ENCODE data around the gene KRT20. TPM values are rescaled to one million over a fixed set of nuclear protein-coding genes. Genes with fewer than 3 reads are reported as not detected.

Gene KRT20
- total and polyA plus RNA-seq, 2 experiments from 2014 or later = not detected

- Histone ChIP-seq H3K27ac (ENCODE audit: low read depth) (no peak overlapping the region), H3K9me2 (ENCODE audit: insufficient read depth) (no peaks in the 10 kb centered on the region), H3K36me3 (ENCODE audit: insufficient read depth) (no peaks in the 10 kb centered on the region), H3K4me2 (no peak overlapping the region), H3K27me3 (ENCODE audit: insufficient read depth) (no peaks in the 10 kb centered on the region), H3K4me3 (no peak overlapping the region), H2AFZ (no peak overlapping the region), H3F3A (replicated peaks; ENCODE audit: low read depth) (no peaks in the 10 kb centered on the region), H4K20me1 (replicated peaks; ENCODE audit: insufficient read depth) (no peaks in the 10 kb centered on the region), H3K4me1 (ENCODE audit: insufficient read depth) (no peaks in the 10 kb centered on the region), H3K79me2 (replicated peaks; ENCODE audit: insufficient read depth) (no peaks in the 10 kb centered on the region)
- no peaks in the 10 kb centered on the region for H3K27me3 Mint-ChIP-seq (ENCODE audit: insufficient read depth, low read depth, poor library complexity)
- no peaks in the 10 kb centered on the region for H3K9me3 Mint-ChIP-seq
- no peaks in the 10 kb centered on the region for H3K36me3 Mint-ChIP-seq (ENCODE audit: low read depth)
- ATAC-seq (no peak), DNase-seq (ENCODE audit: low spot score) (no peak)
- H3K4me3 Mint-ChIP-seq = no peak overlapping the region
- TF ChIP-seq EZH2 (IDR thresholded peaks at IDR 0.05; ENCODE audit: low read depth, unreplicated experiment) = no peak
- no peak overlapping the region for H3K27ac Mint-ChIP-seq
- H3K4me1 Mint-ChIP-seq = peaks cover 10% of the 10 kb centered on the region
Measured at GRCh38 chr17:40912486-40913210, 27.6 kb upstream of the KRT20 start.

DNA sequence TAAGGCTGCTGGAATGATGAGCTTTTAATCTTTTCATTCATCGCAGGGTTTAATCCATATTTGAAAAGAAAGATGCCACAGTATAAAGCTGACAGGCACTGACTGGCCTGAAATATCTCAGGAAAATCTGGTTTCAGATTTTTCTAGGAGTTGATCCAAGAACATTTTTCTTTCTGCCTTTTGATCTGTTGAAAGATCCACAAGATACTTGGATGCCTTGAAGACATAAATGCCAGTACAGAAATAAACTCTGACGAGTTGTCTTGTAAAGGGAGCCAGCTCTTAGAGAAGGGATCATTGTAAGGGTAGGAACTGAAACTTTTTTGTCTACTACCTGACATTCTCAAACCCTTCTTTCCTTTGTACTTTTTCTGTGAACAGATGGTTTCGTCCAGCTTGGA, 25.4 kb upstream of the KRT20 start:
- no peak overlapping the region for H3K4me3 ChIP-seq
- Mint-ChIP-seq H3K4me3 (no peak overlapping the region), H3K27me3 (ENCODE audit: insufficient read depth, low read depth, poor library complexity) (no peaks in the 10 kb centered on the region), H3K4me1 (peaks cover 10% of the 10 kb centered on the region), H3K9me3 (no peaks in the 10 kb centered on the region), H3K27ac (no peak overlapping the region), H3K36me3 (ENCODE audit: low read depth) (no peaks in the 10 kb centered on the region)
- H2AFZ ChIP-seq = no peak overlapping the region
- ATAC-seq (no peak), DNase-seq (ENCODE audit: low spot score) (no peak)
- no peak for TF ChIP-seq ZNF114 (CRISPR knock-in tag; IDR thresholded peaks at IDR 0.05)
- TF ChIP-seq EZH2phosphoT487 (IDR thresholded peaks at IDR 0.05; ENCODE audit: unreplicated experiment) = no peak
- TF ChIP-seq NANOG (IDR thresholded peaks at IDR 0.05; ENCODE audit: borderline replicate concordance) = no peak
- no peaks in the 10 kb centered on the region for H3K79me2 ChIP-seq (replicated peaks; ENCODE audit: insufficient read depth)
- H3K4me1 ChIP-seq (ENCODE audit: insufficient read depth) = no peaks in the 10 kb centered on the region
- H3K9me2 ChIP-seq (ENCODE audit: insufficient read depth) = no peaks in the 10 kb centered on the region
- no peak overlapping the region for H3K27ac ChIP-seq (ENCODE audit: low read depth)
- no peaks in the 10 kb centered on the region for H3F3A ChIP-seq (replicated peaks; ENCODE audit: low read depth)
- H3K4me2 ChIP-seq = no peak overlapping the region
- no peaks in the 10 kb centered on the region for H3K27me3 ChIP-seq (ENCODE audit: insufficient read depth)
- no peaks in the 10 kb centered on the region for H3K36me3 ChIP-seq (ENCODE audit: insufficient read depth)
- H4K20me1 ChIP-seq (replicated peaks; ENCODE audit: insufficient read depth) = no peaks in the 10 kb centered on the region

- Mint-ChIP-seq H3K4me3 (no peak overlapping the region), H3K36me3 (ENCODE audit: low read depth) (no peaks in the 10 kb centered on the region), H3K4me1 (peaks cover 10% of the 10 kb centered on the region), H3K9me3 (no peaks in the 10 kb centered on the region), H3K27ac (no peak overlapping the region), H3K27me3 (ENCODE audit: insufficient read depth, low read depth, poor library complexity) (no peaks in the 10 kb centered on the region)
- Histone ChIP-seq H3K4me3 (no peak overlapping the region), H3F3A (replicated peaks; ENCODE audit: low read depth) (no peaks in the 10 kb centered on the region), H3K4me2 (no peak overlapping the region), H3K36me3 (ENCODE audit: insufficient read depth) (no peaks in the 10 kb centered on the region), H3K27ac (ENCODE audit: low read depth) (no peak overlapping the region), H3K27me3 (ENCODE audit: insufficient read depth) (no peaks in the 10 kb centered on the region), H3K79me2 (replicated peaks; ENCODE audit: insufficient read depth) (no peaks in the 10 kb centered on the region), H2AFZ (no peak overlapping the region), H3K4me1 (ENCODE audit: insufficient read depth) (no peaks in the 10 kb centered on the region), H4K20me1 (replicated peaks; ENCODE audit: insufficient read depth) (no peaks in the 10 kb centered on the region), H3K9me2 (ENCODE audit: insufficient read depth) (no peaks in the 10 kb centered on the region)
- no peak for DNase-seq (ENCODE audit: low spot score)
- no peak for ATAC-seq
- TF ChIP-seq EZH2 (IDR thresholded peaks at IDR 0.05; ENCODE audit: low read depth, unreplicated experiment) (no peak), STAT1 (IDR thresholded peaks at IDR 0.05; ENCODE audit: unreplicated experiment) (no peak), POLR2AphosphoS5 (IDR thresholded peaks at IDR 0.05; ENCODE audit: low read depth) (no peak)
- TF ChIP-seq, protein P1, sequence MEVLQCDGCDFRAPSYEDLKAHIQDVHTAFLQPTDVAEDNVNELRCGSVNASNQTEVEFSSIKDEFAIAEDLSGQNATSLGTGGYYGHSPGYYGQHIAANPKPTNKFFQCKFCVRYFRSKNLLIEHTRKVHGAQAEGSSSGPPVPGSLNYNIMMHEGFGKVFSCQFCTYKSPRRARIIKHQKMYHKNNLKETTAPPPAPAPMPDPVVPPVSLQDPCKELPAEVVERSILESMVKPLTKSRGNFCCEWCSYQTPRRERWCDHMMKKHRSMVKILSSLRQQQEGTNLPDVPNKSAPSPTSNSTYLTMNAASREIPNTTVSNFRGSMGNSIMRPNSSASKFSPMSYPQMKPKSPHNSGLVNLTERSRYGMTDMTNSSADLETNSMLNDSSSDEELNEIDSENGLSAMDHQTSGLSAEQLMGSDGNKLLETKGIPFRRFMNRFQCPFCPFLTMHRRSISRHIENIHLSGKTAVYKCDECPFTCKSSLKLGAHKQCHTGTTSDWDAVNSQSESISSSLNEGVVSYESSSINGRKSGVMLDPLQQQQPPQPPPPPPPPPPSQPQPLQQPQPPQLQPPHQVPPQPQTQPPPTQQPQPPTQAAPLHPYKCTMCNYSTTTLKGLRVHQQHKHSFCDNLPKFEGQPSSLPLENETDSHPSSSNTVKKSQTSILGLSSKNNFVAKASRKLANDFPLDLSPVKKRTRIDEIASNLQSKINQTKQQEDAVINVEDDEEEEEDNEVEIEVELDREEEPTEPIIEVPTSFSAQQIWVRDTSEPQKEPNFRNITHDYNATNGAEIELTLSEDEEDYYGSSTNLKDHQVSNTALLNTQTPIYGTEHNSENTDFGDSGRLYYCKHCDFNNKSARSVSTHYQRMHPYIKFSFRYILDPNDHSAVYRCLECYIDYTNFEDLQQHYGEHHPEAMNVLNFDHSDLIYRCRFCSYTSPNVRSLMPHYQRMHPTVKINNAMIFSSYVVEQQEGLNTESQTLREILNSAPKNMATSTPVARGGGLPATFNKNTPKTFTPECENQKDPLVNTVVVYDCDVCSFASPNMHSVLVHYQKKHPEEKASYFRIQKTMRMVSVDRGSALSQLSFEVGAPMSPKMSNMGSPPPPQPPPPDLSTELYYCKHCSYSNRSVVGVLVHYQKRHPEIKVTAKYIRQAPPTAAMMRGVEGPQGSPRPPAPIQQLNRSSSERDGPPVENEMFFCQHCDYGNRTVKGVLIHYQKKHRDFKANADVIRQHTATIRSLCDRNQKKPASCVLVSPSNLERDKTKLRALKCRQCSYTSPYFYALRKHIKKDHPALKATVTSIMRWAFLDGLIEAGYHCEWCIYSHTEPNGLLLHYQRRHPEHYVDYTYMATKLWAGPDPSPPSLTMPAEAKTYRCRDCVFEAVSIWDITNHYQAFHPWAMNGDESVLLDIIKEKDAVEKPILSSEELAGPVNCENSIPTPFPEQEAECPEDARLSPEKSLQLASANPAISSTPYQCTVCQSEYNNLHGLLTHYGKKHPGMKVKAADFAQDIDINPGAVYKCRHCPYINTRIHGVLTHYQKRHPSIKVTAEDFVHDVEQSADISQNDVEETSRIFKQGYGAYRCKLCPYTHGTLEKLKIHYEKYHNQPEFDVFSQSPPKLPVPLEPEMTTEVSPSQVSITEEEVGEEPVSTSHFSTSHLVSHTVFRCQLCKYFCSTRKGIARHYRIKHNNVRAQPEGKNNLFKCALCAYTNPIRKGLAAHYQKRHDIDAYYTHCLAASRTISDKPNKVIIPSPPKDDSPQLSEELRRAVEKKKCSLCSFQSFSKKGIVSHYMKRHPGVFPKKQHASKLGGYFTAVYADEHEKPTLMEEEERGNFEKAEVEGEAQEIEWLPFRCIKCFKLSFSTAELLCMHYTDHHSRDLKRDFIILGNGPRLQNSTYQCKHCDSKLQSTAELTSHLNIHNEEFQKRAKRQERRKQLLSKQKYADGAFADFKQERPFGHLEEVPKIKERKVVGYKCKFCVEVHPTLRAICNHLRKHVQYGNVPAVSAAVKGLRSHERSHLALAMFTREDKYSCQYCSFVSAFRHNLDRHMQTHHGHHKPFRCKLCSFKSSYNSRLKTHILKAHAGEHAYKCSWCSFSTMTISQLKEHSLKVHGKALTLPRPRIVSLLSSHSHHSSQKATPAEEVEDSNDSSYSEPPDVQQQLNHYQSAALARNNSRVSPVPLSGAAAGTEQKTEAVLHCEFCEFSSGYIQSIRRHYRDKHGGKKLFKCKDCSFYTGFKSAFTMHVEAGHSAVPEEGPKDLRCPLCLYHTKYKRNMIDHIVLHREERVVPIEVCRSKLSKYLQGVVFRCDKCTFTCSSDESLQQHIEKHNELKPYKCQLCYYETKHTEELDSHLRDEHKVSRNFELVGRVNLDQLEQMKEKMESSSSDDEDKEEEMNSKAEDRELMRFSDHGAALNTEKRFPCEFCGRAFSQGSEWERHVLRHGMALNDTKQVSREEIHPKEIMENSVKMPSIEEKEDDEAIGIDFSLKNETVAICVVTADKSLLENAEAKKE (CRISPR knock-in tag; IDR thresholded peaks at IDR 0.05) = no peak
Measured at GRCh38 chr17:40909755-40910154, 24.7 kb upstream of the KRT20 start.

Measured in GM23338 (cell line).